Colonic mucosa (tissue), 4 donors: ENCODE data around the gene DOC2B. TPM values are rescaled to one million over a fixed set of nuclear protein-coding genes. Genes with fewer than 3 reads are reported as not detected.

Source experiments
- DNase-seq: peaks from one replicate; pipeline ENCODE4 v3.0.0-alpha.2; 2020
- H3K27ac ChIP-seq: fragments of 200-600 bp; one replicate; pipeline ENCODE4 v1.8.0; 2021
- H3K27me3 ChIP-seq: fragments of 200-600 bp; one replicate; pipeline ENCODE4 v1.8.0; 2021
- H3K36me3 ChIP-seq: fragments of 200-600 bp; one replicate; pipeline ENCODE4 v1.8.0; 2021
- H3K4me1 ChIP-seq: fragments of 200-600 bp; one replicate; pipeline ENCODE4 v1.8.0; 2021; ENCODE audit warnings: mild to moderate bottlenecking
- H3K4me3 ChIP-seq: fragments of 200-600 bp; one replicate; pipeline ENCODE4 v1.8.0; 2021
- H3K9ac ChIP-seq, 2 donors: one replicate each; pipeline ENCODE4 v1.7.0; 2013; ENCODE audit warnings: control low read depth in 2 of 2, low read depth in 2 of 2, low read length in 2 of 2
- H3K9me3 ChIP-seq: fragments of 200-600 bp; one replicate; pipeline ENCODE4 v1.8.0; 2021
- intact Hi-C: fragments of 100-400 bp; cut with DNase I; formaldehyde crosslinking; loops from one replicate; pipeline ENCODE4 v1.14.1; 2022
- total RNA-seq, 2 donors: library from RNA; stranded (reverse); fragmentation: NEBNext Ultra II Directional in 1 of 2; extraction: Animal tissue kit (Norgen Biotek cat#: 25700) in 1 of 2; gene quantifications; one replicate each; pipeline ENCODE4 v1.2.1, GENCODE V29; 2021
- TF ChIP-seq, protein P1 (sequence below): fragments of 200-600 bp; IDR thresholded peaks from one replicate; pipeline ENCODE4 v1.8.0; 2022; ENCODE audit warnings: antibody characterized with exemption, mild to moderate bottlenecking
- donor health status: healthy.
- donor health status: DM: no; HTN: no; CAD: no.
- donor health status: DM: no; HTN: no; CAD: no.

The DOC2B gene
- total RNA-seq, 2 donors from 2014 or later, result 1.3 to 4.4 TPM

DNA sequence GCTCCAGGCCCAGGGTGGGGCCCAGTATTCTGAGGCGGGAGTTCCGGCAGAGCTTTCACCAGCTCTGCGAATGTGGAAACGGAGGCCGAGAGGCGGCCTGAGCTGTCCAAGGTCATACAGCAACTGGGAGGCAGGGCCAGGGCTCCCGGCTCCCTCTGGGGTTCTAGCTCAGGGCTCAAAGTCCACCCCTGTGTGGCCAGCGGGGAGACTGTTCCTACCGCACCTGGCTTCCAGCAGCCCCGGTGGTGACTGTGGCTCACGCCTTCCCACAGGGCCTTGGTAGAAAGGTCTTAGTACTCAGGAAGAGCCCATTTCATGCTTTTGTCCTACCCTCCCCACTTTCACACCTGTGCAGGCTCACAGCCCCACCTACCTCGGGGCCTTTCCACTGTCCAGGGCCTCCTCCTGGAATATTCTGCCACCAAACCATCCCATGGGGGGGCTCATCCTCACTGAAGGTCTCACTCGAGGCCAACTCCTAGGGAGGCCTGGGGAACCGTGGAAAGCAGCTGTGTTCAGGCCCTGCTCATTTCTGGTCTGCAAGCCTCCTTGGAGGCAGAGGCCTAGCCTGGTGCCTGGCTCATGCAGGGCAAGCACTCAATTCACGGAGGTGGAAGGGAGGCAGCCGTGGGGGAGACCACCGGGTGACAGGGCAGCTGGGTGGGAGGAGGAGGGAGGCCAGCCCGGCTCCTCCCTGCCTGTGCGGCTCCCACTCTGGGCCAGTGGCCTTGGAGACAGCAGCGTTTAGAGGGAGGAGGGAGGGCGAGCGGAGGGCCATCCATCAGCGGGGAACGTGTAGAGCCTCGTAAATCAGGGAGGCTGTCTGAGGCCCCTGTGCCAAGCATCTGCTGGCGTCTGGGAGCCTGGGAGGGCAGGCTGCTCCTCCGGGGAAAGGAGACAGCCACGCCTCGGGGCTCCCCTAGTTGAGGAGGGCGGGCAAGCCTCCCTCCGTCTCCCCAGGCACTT lies 12.7 kb upstream of the DOC2B start:
- Histone ChIP-seq H3K9me3 (no peaks in the 10 kb centered on the region), H3K27me3 (no peaks in the 10 kb centered on the region), H3K27ac (no peak overlapping the region), H3K36me3 (no peaks in the 10 kb centered on the region), H3K4me3 (no peak overlapping the region), H3K9ac (no peak overlapping the region), H3K4me1 (no peaks in the 10 kb centered on the region)
- DNase-seq, result no peak
- TF ChIP-seq, protein P1, sequence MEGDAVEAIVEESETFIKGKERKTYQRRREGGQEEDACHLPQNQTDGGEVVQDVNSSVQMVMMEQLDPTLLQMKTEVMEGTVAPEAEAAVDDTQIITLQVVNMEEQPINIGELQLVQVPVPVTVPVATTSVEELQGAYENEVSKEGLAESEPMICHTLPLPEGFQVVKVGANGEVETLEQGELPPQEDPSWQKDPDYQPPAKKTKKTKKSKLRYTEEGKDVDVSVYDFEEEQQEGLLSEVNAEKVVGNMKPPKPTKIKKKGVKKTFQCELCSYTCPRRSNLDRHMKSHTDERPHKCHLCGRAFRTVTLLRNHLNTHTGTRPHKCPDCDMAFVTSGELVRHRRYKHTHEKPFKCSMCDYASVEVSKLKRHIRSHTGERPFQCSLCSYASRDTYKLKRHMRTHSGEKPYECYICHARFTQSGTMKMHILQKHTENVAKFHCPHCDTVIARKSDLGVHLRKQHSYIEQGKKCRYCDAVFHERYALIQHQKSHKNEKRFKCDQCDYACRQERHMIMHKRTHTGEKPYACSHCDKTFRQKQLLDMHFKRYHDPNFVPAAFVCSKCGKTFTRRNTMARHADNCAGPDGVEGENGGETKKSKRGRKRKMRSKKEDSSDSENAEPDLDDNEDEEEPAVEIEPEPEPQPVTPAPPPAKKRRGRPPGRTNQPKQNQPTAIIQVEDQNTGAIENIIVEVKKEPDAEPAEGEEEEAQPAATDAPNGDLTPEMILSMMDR, result no peak
- intact Hi-C loops, result no loop called here

DNA sequence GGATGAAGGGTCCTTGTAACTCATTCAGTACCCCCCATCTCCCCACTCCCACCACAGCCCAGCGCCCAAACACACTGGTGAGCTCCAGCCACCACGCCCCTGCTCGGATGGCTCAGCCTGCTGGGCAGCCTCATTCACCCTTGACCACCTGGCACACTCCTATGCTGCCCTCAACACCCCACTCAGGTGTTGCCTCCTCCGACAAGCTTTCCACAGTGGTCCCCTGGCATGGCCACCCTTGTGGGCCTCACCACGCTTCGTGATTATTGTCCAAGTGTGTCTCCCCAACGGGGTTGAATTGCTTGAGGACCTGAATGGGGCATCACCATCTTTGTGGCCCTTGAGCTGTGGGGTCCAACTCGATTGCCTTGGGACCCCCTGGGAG lies 12.0 kb upstream of the DOC2B start:
- TF ChIP-seq, protein P1, result no peak
- no peaks in the 10 kb centered on the region for H3K27me3 ChIP-seq
- H3K9me3 ChIP-seq, result no peaks in the 10 kb centered on the region
- H3K9ac ChIP-seq, result no peak overlapping the region
- H3K4me3 ChIP-seq, result no peak overlapping the region
- no peak for DNase-seq
- no peaks in the 10 kb centered on the region for H3K36me3 ChIP-seq
- H3K27ac ChIP-seq, result no peak overlapping the region
- H3K4me1 ChIP-seq, result no peaks in the 10 kb centered on the region
- intact Hi-C loops, result no loop called here

DNA sequence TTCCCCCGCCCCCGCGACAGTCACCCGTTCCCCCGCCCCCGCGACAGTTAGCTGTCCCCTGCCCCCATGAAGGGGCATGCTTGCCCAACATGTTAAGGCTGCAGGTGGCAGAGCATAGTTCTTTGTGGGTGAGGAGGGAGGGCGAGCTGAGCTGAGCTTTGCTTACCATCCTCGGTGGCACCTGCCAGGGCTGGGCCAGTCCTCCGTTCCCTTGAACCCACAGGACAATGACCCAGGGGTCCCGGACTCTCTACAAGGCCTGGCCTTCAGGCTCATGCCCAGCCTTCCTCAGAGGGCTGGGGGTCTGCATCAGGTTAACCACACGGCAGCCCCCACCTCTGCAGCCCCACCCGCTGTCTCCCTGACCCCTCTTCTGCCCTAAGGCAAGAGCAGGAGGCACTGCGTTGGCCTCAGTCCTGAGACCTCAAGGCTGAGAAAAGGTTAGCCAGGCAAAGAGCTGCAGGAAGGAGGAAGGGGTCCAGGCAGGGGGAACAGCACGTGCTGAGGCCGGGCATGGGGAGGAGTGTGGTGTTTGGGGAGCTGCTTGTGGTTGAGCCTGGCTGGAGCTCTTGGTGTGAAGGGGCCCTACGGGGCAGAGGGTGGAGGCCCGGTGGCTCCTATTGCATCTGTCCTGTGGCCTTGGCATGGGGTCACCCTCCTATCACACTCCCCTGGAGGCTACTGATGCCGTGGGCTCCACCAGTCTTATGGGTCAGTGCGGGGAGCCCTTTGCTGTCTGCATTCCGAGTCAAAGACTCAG lies 11.4 kb upstream of the DOC2B start:
- Histone ChIP-seq H3K9me3 (no peaks in the 10 kb centered on the region), H3K36me3 (no peaks in the 10 kb centered on the region), H3K27ac (no peak overlapping the region), H3K4me3 (no peak overlapping the region), H3K4me1 (no peaks in the 10 kb centered on the region), H3K27me3 (no peaks in the 10 kb centered on the region), H3K9ac (no peak overlapping the region)
- TF ChIP-seq, protein P1, result no peak
- no peak for DNase-seq
- intact Hi-C loops, result no loop called here

DNA sequence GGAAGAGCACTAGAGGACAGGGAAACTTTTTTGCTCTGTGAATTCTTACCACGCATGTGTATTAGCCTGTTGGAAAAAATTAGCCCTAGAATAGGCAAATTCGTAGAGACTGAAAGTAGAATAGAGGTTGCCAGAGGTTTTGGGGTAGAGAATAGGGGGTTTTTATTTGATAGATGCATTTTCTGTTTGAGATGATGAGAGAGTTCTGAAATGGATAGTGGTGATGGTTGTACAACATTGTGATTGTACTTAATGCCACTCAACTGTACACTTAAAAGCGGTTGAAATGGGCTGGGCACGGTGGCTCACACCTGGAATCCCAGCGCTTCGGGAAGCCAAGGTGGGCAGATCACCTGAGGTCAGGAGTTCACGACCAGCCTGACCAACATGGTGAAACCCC lies 8.0 kb upstream of the DOC2B start:
- Histone ChIP-seq H3K4me3 (no peak overlapping the region), H3K9me3 (no peaks in the 10 kb centered on the region), H3K36me3 (no peaks in the 10 kb centered on the region), H3K9ac (no peak overlapping the region), H3K27me3 (no peaks in the 10 kb centered on the region), H3K4me1 (no peaks in the 10 kb centered on the region), H3K27ac (no peak overlapping the region)
- no peak for DNase-seq
- intact Hi-C loops, result no loop called here
- TF ChIP-seq, protein P1, result no peak

DNA sequence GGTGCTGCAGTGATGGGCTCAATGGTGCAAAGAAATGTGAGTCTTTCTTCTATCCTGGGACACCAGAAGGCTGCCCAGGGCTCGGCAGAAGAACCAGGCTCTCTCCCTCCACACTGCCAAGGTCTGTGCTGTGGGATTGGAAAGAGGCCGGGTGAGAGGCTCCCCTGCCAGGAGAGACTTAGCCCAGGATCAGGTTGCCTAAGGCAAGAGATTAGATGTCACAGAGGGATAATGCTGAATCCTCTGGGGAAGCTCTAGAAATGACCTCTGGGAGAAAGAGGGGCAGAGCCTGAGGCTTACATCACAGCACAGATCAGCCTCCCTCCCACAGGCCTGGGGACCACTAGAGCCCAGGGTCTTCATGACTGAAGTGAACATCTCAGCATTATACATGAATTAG lies 5.7 kb upstream of the DOC2B start:
- H3K27ac ChIP-seq, result no peak overlapping the region
- no peaks in the 10 kb centered on the region for H3K4me1 ChIP-seq
- H3K27me3 ChIP-seq, result no peaks in the 10 kb centered on the region
- TF ChIP-seq, protein P1, result no peak
- no peak for DNase-seq
- no peaks in the 10 kb centered on the region for H3K9me3 ChIP-seq
- H3K9ac ChIP-seq, result no peak overlapping the region
- intact Hi-C loops, result no loop called here
- H3K36me3 ChIP-seq, result no peaks in the 10 kb centered on the region
- no peak overlapping the region for H3K4me3 ChIP-seq
